ENCODE results near the gene FAM120AOS. TPM values are rescaled to one million over a fixed set of nuclear protein-coding genes. Genes with fewer than 3 reads are reported as not detected.

Gene FAM120AOS
- total RNA-seq, 1 donor from 2014 or later, result 40.9 TPM

DNA sequence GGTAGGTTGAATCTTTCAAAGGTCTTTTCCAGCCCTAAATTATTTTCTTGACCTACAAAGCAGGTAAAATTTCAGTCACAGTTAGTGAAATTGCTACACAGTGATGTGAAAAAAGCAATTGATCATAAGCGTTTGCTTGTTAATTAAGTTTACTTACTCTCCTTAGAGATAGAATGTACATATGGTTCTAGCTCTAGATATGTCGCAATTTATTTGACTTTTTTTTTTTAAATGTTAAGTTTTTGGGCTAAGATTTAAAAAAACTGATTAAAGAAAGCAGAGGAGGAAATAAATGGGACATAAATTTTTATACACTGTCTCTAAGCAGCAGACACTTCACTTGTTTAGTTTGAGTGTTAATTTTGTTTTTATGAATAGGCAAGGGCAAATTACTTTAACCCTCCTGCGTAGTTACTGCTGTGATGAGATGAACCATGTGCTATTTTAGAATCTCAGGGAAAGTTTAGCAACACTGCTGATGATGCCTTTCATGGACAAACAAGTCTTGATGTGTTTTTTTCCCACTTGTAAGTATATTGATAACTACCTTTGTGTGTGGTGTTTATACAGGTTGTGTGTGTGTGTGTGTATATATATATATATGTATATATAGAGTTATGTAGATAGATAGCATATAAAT is 38.3 kb upstream of the FAM120AOS start:
- H3K4me3 Mint-ChIP-seq, result no peak overlapping the region
- H3K36me3 ChIP-seq, result no peaks in the 10 kb centered on the region
- TF ChIP-seq EZH2phosphoT487 (IDR thresholded peaks at IDR 0.05) (no peak), EZH2 (IDR thresholded peaks at IDR 0.05) (no peak)
- TF ChIP-seq, protein P1, sequence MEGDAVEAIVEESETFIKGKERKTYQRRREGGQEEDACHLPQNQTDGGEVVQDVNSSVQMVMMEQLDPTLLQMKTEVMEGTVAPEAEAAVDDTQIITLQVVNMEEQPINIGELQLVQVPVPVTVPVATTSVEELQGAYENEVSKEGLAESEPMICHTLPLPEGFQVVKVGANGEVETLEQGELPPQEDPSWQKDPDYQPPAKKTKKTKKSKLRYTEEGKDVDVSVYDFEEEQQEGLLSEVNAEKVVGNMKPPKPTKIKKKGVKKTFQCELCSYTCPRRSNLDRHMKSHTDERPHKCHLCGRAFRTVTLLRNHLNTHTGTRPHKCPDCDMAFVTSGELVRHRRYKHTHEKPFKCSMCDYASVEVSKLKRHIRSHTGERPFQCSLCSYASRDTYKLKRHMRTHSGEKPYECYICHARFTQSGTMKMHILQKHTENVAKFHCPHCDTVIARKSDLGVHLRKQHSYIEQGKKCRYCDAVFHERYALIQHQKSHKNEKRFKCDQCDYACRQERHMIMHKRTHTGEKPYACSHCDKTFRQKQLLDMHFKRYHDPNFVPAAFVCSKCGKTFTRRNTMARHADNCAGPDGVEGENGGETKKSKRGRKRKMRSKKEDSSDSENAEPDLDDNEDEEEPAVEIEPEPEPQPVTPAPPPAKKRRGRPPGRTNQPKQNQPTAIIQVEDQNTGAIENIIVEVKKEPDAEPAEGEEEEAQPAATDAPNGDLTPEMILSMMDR (IDR thresholded peaks at IDR 0.05), result no peak
- H3K4me1 Mint-ChIP-seq, result peaks cover 2% of the 10 kb centered on the region
- H3K9me3 ChIP-seq (ENCODE audit: low read depth), result no peaks in the 10 kb centered on the region
- H3K27ac Mint-ChIP-seq, result no peak overlapping the region
- H3K27ac ChIP-seq, result no peak overlapping the region
- no peaks in the 10 kb centered on the region for H3K9me3 Mint-ChIP-seq
- no peak overlapping the region for H3K4me2 ChIP-seq
- H3K4me1 ChIP-seq, result peaks cover 4% of the 10 kb centered on the region
- no peak overlapping the region for H3K4me3 ChIP-seq
- no peaks in the 10 kb centered on the region for H3K27me3 Mint-ChIP-seq (ENCODE audit: insufficient read depth, low read depth)
- H3K27me3 ChIP-seq, result no peaks in the 10 kb centered on the region
- no peak overlapping the region for H2AFZ ChIP-seq (replicated peaks)
- peaks cover 11% of the 10 kb centered on the region for H3K79me2 ChIP-seq (ENCODE audit: low read depth)
- H3K9ac ChIP-seq, result no peak overlapping the region
- DNase-seq (ENCODE audit: low spot score), result no peak
- peaks cover 25% of the 10 kb centered on the region for H3K36me3 Mint-ChIP-seq
- no peaks in the 10 kb centered on the region for H3F3A ChIP-seq (ENCODE audit: low read depth)
- peaks cover 4% of the 10 kb centered on the region for H4K20me1 ChIP-seq (ENCODE audit: low read depth)

- no peaks in the 10 kb centered on the region for H3K9me3 Mint-ChIP-seq
Measured at GRCh38 chr9:93488244-93488643, 34.9 kb upstream of the FAM120AOS start.

GRCh38 chr9:93486268-93486667 is 32.9 kb upstream of the FAM120AOS start:
- H3K36me3 Mint-ChIP-seq, result peaks cover 30% of the 10 kb centered on the region
- H3K9me3 Mint-ChIP-seq, result no peaks in the 10 kb centered on the region
- no peak overlapping the region for H3K27ac ChIP-seq
- H3K36me3 ChIP-seq, result no peaks in the 10 kb centered on the region
- H3K27me3 ChIP-seq, result no peaks in the 10 kb centered on the region
- no peaks in the 10 kb centered on the region for H3F3A ChIP-seq (ENCODE audit: low read depth)
- H3K4me1 ChIP-seq, result no peaks in the 10 kb centered on the region
- no peak overlapping the region for H3K4me2 ChIP-seq
- H3K79me2 ChIP-seq (ENCODE audit: low read depth), result peaks cover 42% of the 10 kb centered on the region
- H3K4me3 Mint-ChIP-seq, result no peak overlapping the region
- no peaks in the 10 kb centered on the region for H3K4me1 Mint-ChIP-seq
- no peak overlapping the region for H2AFZ ChIP-seq (replicated peaks)
- H3K27ac Mint-ChIP-seq, result no peak overlapping the region
- H4K20me1 ChIP-seq (ENCODE audit: low read depth), result peaks cover 2% of the 10 kb centered on the region
- H3K4me3 ChIP-seq, result no peak overlapping the region
- TF ChIP-seq EZH2phosphoT487 (IDR thresholded peaks at IDR 0.05) (no peak), EZH2 (IDR thresholded peaks at IDR 0.05) (no peak)
- TF ChIP-seq, protein P1 (IDR thresholded peaks at IDR 0.05), result no peak
- H3K9me3 ChIP-seq (ENCODE audit: low read depth), result no peaks in the 10 kb centered on the region
- H3K27me3 Mint-ChIP-seq (ENCODE audit: insufficient read depth, low read depth), result peaks cover 2% of the 10 kb centered on the region
- DNase-seq (ENCODE audit: low spot score), result no peak
- H3K9ac ChIP-seq, result no peak overlapping the region

More at GRCh38 chr9:93488244-93488643, 34.9 kb upstream of the FAM120AOS start:
- no peaks in the 10 kb centered on the region for H3K27me3 Mint-ChIP-seq (ENCODE audit: insufficient read depth, low read depth)
- Histone ChIP-seq H3K4me3 (no peak overlapping the region), H3K4me1 (peaks cover 4% of the 10 kb centered on the region), H3K27me3 (no peaks in the 10 kb centered on the region), H3K79me2 (ENCODE audit: low read depth) (peaks cover 25% of the 10 kb centered on the region), H3K27ac (no peak overlapping the region), H3K9ac (no peak overlapping the region), H3K4me2 (no peak overlapping the region), H3F3A (ENCODE audit: low read depth) (no peaks in the 10 kb centered on the region), H3K36me3 (no peaks in the 10 kb centered on the region), H2AFZ (replicated peaks) (no peak overlapping the region), H3K9me3 (ENCODE audit: low read depth) (no peaks in the 10 kb centered on the region), H4K20me1 (ENCODE audit: low read depth) (peaks cover 4% of the 10 kb centered on the region)
- no peak for TF ChIP-seq EZH2phosphoT487 (IDR thresholded peaks at IDR 0.05)
- TF ChIP-seq EZH2 (IDR thresholded peaks at IDR 0.05), result no peak
- H3K4me3 Mint-ChIP-seq, result no peak overlapping the region
- H3K36me3 Mint-ChIP-seq, result peaks cover 30% of the 10 kb centered on the region
- no peak for DNase-seq (ENCODE audit: low spot score)
- H3K27ac Mint-ChIP-seq, result no peak overlapping the region
- H3K4me1 Mint-ChIP-seq, result peaks cover 2% of the 10 kb centered on the region

DNA sequence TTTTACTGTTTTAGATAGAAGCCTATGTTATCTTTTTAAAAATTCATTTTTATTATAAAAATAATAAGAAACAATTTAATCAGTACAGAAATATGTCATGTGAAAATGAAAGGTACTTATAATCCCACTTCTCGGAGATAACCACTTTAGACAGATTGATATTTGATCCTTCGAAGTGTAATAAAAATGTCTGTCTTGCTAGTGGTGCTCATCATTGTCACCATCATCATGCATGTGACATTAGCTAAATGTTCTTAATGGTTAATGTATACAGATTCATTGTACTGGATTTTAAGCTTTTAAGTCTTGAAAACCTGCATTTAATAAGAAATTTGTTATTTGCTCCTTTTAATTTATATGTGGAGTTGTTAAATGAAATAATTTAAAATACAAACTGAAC is 30.1 kb upstream of the FAM120AOS start:
- H3K4me3 Mint-ChIP-seq, result no peak overlapping the region
- Histone ChIP-seq H3K4me3 (no peak overlapping the region), H3K4me2 (no peak overlapping the region), H3K36me3 (no peaks in the 10 kb centered on the region), H3K9ac (no peak overlapping the region), H3K27me3 (no peaks in the 10 kb centered on the region), H3K79me2 (ENCODE audit: low read depth) (peaks cover 57% of the 10 kb centered on the region), H3K4me1 (peaks cover 12% of the 10 kb centered on the region), H3K27ac (no peak overlapping the region), H2AFZ (replicated peaks) (no peak overlapping the region), H4K20me1 (ENCODE audit: low read depth) (peaks cover 14% of the 10 kb centered on the region), H3K9me3 (ENCODE audit: low read depth) (no peaks in the 10 kb centered on the region), H3F3A (ENCODE audit: low read depth) (peaks cover 3% of the 10 kb centered on the region)
- DNase-seq (ENCODE audit: low spot score), result no peak
- peaks cover 35% of the 10 kb centered on the region for H3K36me3 Mint-ChIP-seq
- TF ChIP-seq, protein P1 (IDR thresholded peaks at IDR 0.05), result no peak
- no peak for TF ChIP-seq EZH2 (IDR thresholded peaks at IDR 0.05)
- no peak for TF ChIP-seq EZH2phosphoT487 (IDR thresholded peaks at IDR 0.05)
- peaks cover 2% of the 10 kb centered on the region for H3K27me3 Mint-ChIP-seq (ENCODE audit: insufficient read depth, low read depth)
- H3K4me1 Mint-ChIP-seq, result peaks cover 10% of the 10 kb centered on the region
- H3K9me3 Mint-ChIP-seq, result no peaks in the 10 kb centered on the region
- no peak overlapping the region for H3K27ac Mint-ChIP-seq

All from neural progenitor cell (in vitro differentiated cells).